ENCODE data around the gene PPP6R3.

Gene PPP6R3

DNA sequence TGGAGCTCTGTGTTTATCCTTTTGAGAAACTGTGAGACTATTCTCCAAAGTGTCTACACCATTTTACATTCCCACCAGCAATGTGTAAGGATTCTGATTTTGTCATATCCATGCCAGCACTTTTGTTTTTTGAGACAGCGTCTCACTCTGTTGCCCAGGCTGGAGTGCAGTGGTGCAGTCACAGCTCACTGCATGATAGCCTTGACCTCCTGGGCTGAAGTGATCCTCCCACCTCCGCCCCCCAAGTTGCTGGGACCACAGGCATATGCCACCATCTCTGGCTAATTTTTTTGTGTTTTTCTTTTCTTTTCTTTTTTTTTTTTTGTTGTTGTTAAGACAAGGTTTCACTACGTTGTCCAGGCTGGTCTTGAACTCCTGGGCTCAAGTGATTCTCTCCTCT, 35.3 kb downstream of the PPP6R3 start:
- H4K12ac ChIP-seq (ENCODE audit: low read depth, low read length): no peak overlapping the region
- no CpG with 5 or more reads among the region's 3 CpGs for WGBS (ENCODE audit: extremely low coverage, insufficient coverage, insufficient read length)
- no peak overlapping the region for H3K9ac ChIP-seq (ENCODE audit: low read length)
- peaks cover 23% of the 10 kb centered on the region for H3K79me2 ChIP-seq (ENCODE audit: control insufficient read depth, insufficient read depth, low read length, poor library complexity)
- H4K91ac ChIP-seq (ENCODE audit: low read depth, low read length): no peak overlapping the region
- H2BK120ac ChIP-seq (ENCODE audit: insufficient read depth, low read length, poor library complexity): no peak overlapping the region
- no peaks in the 10 kb centered on the region for H3K27me3 ChIP-seq (ENCODE audit: insufficient read depth, low read length)
- H3K23ac ChIP-seq (ENCODE audit: low read length): no peak overlapping the region
- no peak overlapping the region for H2BK12ac ChIP-seq (ENCODE audit: low read length)
- no peak overlapping the region for H3K4me3 ChIP-seq (ENCODE audit: low read depth, low read length)
- no peak overlapping the region for H3K18ac ChIP-seq (ENCODE audit: low read length)
- H3K4me2 ChIP-seq (ENCODE audit: low read length): no peak overlapping the region
- no peaks in the 10 kb centered on the region for H3K79me1 ChIP-seq (ENCODE audit: low read length)
- no peak overlapping the region for H2AK5ac ChIP-seq (ENCODE audit: low read length)
- no peak overlapping the region for H2BK5ac ChIP-seq (ENCODE audit: low read depth, low read length, poor library complexity)
- H3K4ac ChIP-seq (ENCODE audit: low read depth, low read length): peak overlapping the region; percentile 77
- H3K9me3 ChIP-seq (ENCODE audit: insufficient read depth, low read depth, low read length): no peaks in the 10 kb centered on the region
- no peak overlapping the region for H3K14ac ChIP-seq (ENCODE audit: low read length)
- no peak for DNase-seq
- H2AFZ ChIP-seq (ENCODE audit: insufficient read depth, low read length, poor library complexity): no peak overlapping the region
- no peak overlapping the region for H4K8ac ChIP-seq (ENCODE audit: low read depth, low read length)
- no peaks in the 10 kb centered on the region for H3K36me3 ChIP-seq (ENCODE audit: control insufficient read depth in 1 of 2, insufficient read depth in 2 of 2, low read length in 2 of 2)
- H3K4me1 ChIP-seq (ENCODE audit: control insufficient read depth in 1 of 2, insufficient read depth in 2 of 2, low read length in 2 of 2): no peaks in the 10 kb centered on the region
- H3K27ac ChIP-seq (ENCODE audit: low read depth, low read length): no peak overlapping the region

DNA sequence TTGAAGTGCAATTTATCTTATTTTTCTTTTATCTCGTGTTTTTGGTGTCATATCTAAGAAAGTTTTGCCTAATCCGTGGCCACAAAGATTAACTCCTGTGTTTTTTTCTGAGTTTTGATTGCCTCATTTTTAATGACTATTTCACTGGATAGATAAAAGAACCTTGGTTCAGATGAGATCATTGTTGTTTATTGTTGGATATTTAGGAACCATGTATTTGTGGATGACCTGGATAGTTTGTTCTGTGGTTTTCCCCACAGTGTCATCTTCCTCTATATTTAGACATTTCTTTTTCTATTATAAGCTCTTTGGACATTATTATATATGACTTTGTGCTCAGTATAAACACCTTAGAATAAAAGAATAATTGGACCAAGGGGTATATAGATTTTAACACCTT, 37.2 kb downstream of the PPP6R3 start:
- no peak overlapping the region for H3K14ac ChIP-seq (ENCODE audit: low read length)
- H2BK12ac ChIP-seq (ENCODE audit: low read length): no peak overlapping the region
- DNase-seq: no peak
- no peak overlapping the region for H3K4ac ChIP-seq (ENCODE audit: low read depth, low read length)
- H4K12ac ChIP-seq (ENCODE audit: low read depth, low read length): no peak overlapping the region
- H3K9ac ChIP-seq (ENCODE audit: low read length): no peak overlapping the region
- no peak overlapping the region for H3K18ac ChIP-seq (ENCODE audit: low read length)
- no peaks in the 10 kb centered on the region for H3K36me3 ChIP-seq (ENCODE audit: control insufficient read depth in 1 of 2, insufficient read depth in 2 of 2, low read length in 2 of 2)
- no peak overlapping the region for H2BK5ac ChIP-seq (ENCODE audit: low read depth, low read length, poor library complexity)
- no peaks in the 10 kb centered on the region for H3K4me1 ChIP-seq (ENCODE audit: control insufficient read depth in 1 of 2, insufficient read depth in 2 of 2, low read length in 2 of 2)
- H4K8ac ChIP-seq (ENCODE audit: low read depth, low read length): no peak overlapping the region
- no peak overlapping the region for H2BK120ac ChIP-seq (ENCODE audit: insufficient read depth, low read length, poor library complexity)
- WGBS (ENCODE audit: extremely low coverage, insufficient coverage, insufficient read length): no CpG with 5 or more reads among the region's 2 CpGs
- H3K79me2 ChIP-seq (ENCODE audit: control insufficient read depth, insufficient read depth, low read length, poor library complexity): peaks cover 22% of the 10 kb centered on the region
- H3K27me3 ChIP-seq (ENCODE audit: insufficient read depth, low read length): no peaks in the 10 kb centered on the region
- no peak overlapping the region for H3K4me2 ChIP-seq (ENCODE audit: low read length)
- H3K4me3 ChIP-seq (ENCODE audit: low read depth, low read length): no peak overlapping the region
- no peak overlapping the region for H2AFZ ChIP-seq (ENCODE audit: insufficient read depth, low read length, poor library complexity)
- no peaks in the 10 kb centered on the region for H3K79me1 ChIP-seq (ENCODE audit: low read length)
- no peak overlapping the region for H3K27ac ChIP-seq (ENCODE audit: low read depth, low read length)
- no peak overlapping the region for H3K23ac ChIP-seq (ENCODE audit: low read length)
- no peaks in the 10 kb centered on the region for H3K9me3 ChIP-seq (ENCODE audit: insufficient read depth, low read depth, low read length)
- no peak overlapping the region for H4K91ac ChIP-seq (ENCODE audit: low read depth, low read length)
- H2AK5ac ChIP-seq (ENCODE audit: low read length): no peak overlapping the region

DNA sequence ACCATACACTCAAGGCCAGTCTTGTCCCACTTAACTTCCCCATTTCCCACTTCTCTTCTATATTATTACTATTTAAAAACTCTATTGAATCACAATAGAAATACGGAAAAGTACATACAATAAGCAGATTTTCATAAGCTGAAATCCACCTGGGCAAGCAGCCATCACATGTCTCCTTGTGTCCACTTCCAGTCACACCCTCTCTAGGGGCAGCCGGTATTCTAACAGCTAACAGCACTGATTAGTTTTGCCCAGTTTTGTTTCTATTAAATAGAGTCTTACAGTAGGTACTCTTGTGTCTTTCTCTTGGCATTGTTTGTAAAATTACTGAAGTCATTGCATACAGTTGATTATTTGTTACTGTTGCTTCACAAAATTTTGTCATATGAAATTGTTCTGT, 37.8 kb downstream of the PPP6R3 start:
- Histone ChIP-seq H3K23ac (ENCODE audit: low read length) (no peak overlapping the region), H3K9me3 (ENCODE audit: insufficient read depth, low read depth, low read length) (no peaks in the 10 kb centered on the region), H3K79me1 (ENCODE audit: low read length) (no peaks in the 10 kb centered on the region), H3K4me3 (ENCODE audit: low read depth, low read length) (no peak overlapping the region), H3K36me3 (ENCODE audit: control insufficient read depth in 1 of 2, insufficient read depth in 2 of 2, low read length in 2 of 2) (no peaks in the 10 kb centered on the region), H3K27me3 (ENCODE audit: insufficient read depth, low read length) (no peaks in the 10 kb centered on the region), H2BK5ac (ENCODE audit: low read depth, low read length, poor library complexity) (no peak overlapping the region), H2AFZ (ENCODE audit: insufficient read depth, low read length, poor library complexity) (no peak overlapping the region), H3K4me2 (ENCODE audit: low read length) (no peak overlapping the region), H3K79me2 (ENCODE audit: control insufficient read depth, insufficient read depth, low read length, poor library complexity) (peaks cover 23% of the 10 kb centered on the region), H2BK12ac (ENCODE audit: low read length) (no peak overlapping the region), H4K8ac (ENCODE audit: low read depth, low read length) (no peak overlapping the region), H3K18ac (ENCODE audit: low read length) (no peak overlapping the region), H3K9ac (ENCODE audit: low read length) (no peak overlapping the region), H3K4ac (ENCODE audit: low read depth, low read length) (peak overlapping the region; percentile 66), H4K91ac (ENCODE audit: low read depth, low read length) (no peak overlapping the region), H2BK120ac (ENCODE audit: insufficient read depth, low read length, poor library complexity) (no peak overlapping the region), H3K14ac (ENCODE audit: low read length) (no peak overlapping the region), H3K27ac (ENCODE audit: low read depth, low read length) (no peak overlapping the region), H3K4me1 (ENCODE audit: control insufficient read depth in 1 of 2, insufficient read depth in 2 of 2, low read length in 2 of 2) (peaks cover 0 to 1% of the 10 kb centered on the region in 2 experiments), H4K12ac (ENCODE audit: low read depth, low read length) (no peak overlapping the region), H2AK5ac (ENCODE audit: low read length) (no peak overlapping the region)
- WGBS (ENCODE audit: extremely low coverage, insufficient coverage, insufficient read length): 100% methylated on average over 1 of the region's 2 CpGs
- DNase-seq: no peak

DNA sequence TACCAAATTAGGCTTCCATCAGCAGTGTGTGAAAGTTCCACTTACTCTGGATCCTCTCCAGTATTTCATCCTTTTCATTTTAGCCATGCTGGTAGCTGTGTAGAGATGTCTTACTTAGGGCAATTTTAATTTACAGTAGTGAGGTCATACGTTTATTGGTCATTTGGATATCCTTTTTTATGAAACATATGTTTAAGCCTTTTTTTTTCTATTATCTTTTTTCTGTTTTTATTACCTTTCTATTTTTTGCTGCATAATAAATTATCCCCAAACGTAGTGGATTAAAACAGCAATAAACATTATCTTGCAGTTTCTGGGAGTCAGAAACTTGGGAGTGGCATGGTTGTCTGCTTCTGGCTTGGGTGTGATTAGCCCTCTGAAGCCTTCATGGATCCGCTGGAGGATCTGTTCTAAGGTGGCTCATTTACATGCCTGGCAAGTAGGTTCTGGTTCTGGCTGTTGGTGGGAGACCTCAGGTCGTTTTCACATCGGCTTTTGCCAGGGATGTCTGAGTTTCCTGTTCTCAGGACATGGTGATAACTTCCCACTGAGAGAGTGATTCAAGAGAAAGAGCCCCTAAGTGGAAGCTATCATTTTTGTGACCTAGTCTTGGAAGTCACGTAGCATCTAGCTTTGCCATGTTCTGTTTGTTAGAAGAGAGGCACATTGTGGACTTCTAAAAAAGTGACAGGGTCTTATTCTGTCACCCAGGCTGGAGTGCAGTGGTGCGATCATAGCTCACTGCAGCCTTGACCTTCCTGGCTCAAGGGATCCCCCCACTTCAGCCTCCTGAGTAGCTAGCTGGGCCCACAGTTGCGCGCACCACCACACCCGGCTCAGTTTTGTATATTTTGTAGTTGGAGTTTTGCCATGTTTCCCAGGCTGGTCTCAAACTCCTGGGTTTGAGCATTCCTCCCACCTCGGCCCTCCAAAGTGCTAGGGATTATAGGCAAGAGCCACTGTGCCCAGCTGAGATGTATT, 38.6 kb downstream of the PPP6R3 start:
- H3K4me3 ChIP-seq (ENCODE audit: low read depth, low read length): no peak overlapping the region
- no peak overlapping the region for H2AK5ac ChIP-seq (ENCODE audit: low read length)
- no peak overlapping the region for H4K12ac ChIP-seq (ENCODE audit: low read depth, low read length)
- no peak overlapping the region for H3K27ac ChIP-seq (ENCODE audit: low read depth, low read length)
- no peaks in the 10 kb centered on the region for H3K79me1 ChIP-seq (ENCODE audit: low read length)
- H3K9ac ChIP-seq (ENCODE audit: low read length): no peak overlapping the region
- no peak overlapping the region for H4K91ac ChIP-seq (ENCODE audit: low read depth, low read length)
- H4K8ac ChIP-seq (ENCODE audit: low read depth, low read length): no peak overlapping the region
- no peak overlapping the region for H3K23ac ChIP-seq (ENCODE audit: low read length)
- no peak overlapping the region for H3K4me2 ChIP-seq (ENCODE audit: low read length)
- peaks cover 22% of the 10 kb centered on the region for H3K79me2 ChIP-seq (ENCODE audit: control insufficient read depth, insufficient read depth, low read length, poor library complexity)
- H2BK12ac ChIP-seq (ENCODE audit: low read length): no peak overlapping the region
- WGBS (ENCODE audit: extremely low coverage, insufficient coverage, insufficient read length): no CpG with 5 or more reads among the region's 11 CpGs
- no peak overlapping the region for H2BK5ac ChIP-seq (ENCODE audit: low read depth, low read length, poor library complexity)
- H2AFZ ChIP-seq (ENCODE audit: insufficient read depth, low read length, poor library complexity): no peak overlapping the region
- peak overlapping the region; percentile 91 for H3K4ac ChIP-seq (ENCODE audit: low read depth, low read length)
- H3K27me3 ChIP-seq (ENCODE audit: insufficient read depth, low read length): no peaks in the 10 kb centered on the region
- no peak overlapping the region for H2BK120ac ChIP-seq (ENCODE audit: insufficient read depth, low read length, poor library complexity)
- H3K4me1 ChIP-seq (ENCODE audit: control insufficient read depth in 1 of 2, insufficient read depth in 2 of 2, low read length in 2 of 2): peaks cover 0 to 3% of the 10 kb centered on the region in 2 experiments
- DNase-seq: no peak
- H3K14ac ChIP-seq (ENCODE audit: low read length): no peak overlapping the region
- H3K9me3 ChIP-seq (ENCODE audit: insufficient read depth, low read depth, low read length): no peaks in the 10 kb centered on the region
- H3K18ac ChIP-seq (ENCODE audit: low read length): no peak overlapping the region
- H3K36me3 ChIP-seq (ENCODE audit: control insufficient read depth in 1 of 2, insufficient read depth in 2 of 2, low read length in 2 of 2): no peaks in the 10 kb centered on the region

Measured in trophoblast cell (in vitro differentiated cells and primary cell).